NOMO-1 treated with DMSO at 0.1 percent for 48 hours (cell line): ENCODE results near the gene PHOSPHO2.

Source experiments
- DNase-seq: peaks from one replicate; lab custom pipeline; 2025; ENCODE audit not compliant: unreplicated experiment; lab: John Stamatoyannopoulos, UW

Gene PHOSPHO2

DNA sequence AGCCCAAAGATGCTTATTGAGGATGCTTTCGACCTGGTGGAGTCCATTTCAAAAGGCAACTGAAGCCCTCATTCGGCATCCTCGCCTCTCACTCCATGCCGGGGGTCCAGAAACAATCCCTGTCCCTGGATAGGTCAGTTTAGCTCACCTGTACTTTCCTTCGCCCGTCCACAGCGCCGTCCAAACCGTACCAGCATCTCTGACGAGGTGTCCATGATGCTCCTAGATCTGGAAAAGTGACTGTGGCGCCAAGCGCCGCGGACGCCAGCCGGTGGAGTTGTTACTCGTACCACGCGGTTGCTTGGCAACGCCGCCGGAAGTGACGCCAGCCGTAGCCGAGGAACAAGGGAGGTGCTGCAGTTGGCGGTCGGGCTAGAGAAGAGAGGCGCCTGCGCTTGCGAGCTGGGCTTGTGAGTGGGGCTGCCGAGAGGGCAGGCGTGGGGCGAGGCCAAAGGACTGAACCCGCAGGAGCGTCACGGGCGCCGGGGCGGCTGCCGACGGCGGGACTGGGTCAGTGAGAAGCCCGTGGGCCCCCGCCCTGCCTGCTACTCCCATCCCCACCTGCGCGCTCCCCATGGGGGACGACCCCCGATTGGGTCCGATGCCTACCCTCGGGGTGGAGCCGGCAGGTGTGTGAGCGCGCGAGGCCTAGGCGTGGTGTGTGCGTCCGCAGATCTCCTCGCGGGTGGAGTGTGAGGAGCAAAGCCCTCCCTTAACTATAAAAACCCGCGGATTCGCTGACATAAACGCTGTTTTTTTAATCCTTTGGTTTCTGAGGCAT is at the start of gene PHOSPHO2, which contains the start of gene CFAP210:
Gene PHOSPHO2 (plus strand): TSS at position 357 of the 781 bp plus-strand sequence. CDS start 6,503 bp downstream, outside the sequence.
Gene CFAP210 (minus strand): TSS at position 293 of the 781 bp plus-strand sequence. CDS start 78 bp downstream, at position 215.
- DNase-seq = peak; percentile 95

DNA sequence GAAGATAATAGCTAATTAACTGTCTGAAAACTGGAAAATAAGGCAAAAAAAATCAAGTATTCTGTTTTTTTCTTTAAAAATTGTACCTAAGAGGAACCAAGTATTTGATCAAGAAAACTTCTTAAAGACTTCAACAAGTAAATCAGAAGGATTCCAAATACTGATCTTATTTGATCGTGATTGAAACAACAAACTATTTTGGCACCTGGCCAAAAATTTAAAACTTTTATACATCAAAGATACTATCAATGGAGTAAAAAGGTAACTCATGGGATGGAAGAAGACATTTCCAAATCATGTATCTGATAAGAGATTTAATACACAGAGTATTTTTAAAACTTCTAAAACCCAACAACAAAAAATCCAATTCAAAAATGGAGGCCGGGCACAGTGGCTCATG is 46.8 kb upstream of the PHOSPHO2 start:
- no peak for DNase-seq

GRCh38 chr2:169649278-169649677 is 45.0 kb upstream of the PHOSPHO2 start:
- DNase-seq = no peak

DNA sequence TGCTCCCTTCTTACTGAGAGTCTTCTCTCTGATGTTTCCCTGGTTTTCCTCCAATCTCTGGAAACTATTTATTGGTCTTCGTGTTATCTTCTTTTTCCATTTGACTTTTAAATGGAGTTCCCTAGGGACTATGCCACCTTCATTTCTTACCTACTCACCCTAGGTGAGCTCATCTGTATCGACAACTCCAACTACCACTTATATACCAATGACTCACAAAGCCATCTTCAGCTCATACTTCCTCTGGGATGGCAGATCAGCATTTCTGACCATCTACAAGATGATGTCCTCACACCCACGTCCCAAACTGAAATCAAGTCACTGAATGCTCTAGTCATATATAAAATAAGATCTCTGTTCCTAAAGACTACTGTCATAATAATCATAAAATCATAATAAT is 40.6 kb upstream of the PHOSPHO2 start:
- DNase-seq = no peak

DNA sequence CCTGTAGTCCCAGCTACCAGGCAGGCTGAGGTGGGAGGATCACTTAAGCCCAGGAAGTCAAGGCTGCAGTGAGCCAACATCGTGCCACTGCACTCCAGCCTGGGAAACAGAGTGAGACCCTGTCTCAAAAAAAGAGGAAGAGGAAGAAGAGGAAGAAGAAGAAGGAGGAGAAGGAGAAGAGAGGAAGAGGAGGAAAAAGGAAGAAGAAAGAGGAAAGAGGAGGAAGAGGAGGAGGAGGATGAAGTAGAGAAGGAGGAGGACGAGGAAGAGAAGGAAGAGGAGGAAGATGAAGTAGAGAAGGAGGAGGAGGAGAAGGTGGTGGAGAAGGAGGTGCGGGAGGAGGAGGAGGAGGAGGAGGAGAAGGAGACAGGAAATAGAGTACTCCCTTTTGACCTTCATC is 38.1 kb upstream of the PHOSPHO2 start:
- no peak for DNase-seq

- no peak for DNase-seq
Observed at GRCh38 chr2:169658877-169659276, 35.4 kb upstream of the PHOSPHO2 start.

- peak; percentile 74 for DNase-seq
Observed at GRCh38 chr2:169659320-169659719, 34.9 kb upstream of the PHOSPHO2 start.

- no peak for DNase-seq
Observed at GRCh38 chr2:169661265-169661664, 33.0 kb upstream of the PHOSPHO2 start.

DNA sequence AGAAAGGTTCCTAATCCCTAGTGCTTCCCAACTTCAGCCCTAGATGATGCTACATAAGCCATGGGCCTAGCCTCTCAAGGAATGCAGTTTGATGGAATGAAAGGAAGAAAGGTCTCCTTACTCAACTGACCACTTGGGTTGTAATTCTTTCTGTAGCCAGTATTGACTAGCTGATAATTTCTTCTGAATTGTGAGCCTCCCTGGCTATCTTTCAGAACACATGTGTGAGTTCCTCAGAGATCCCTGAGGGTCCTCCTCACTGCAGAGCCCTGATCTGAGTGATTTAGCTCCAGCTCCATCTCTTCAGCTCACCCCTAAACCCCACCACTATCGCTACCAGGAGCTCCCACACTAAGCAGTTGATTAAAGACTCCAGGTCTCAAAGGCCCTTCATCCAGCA is 31.5 kb upstream of the PHOSPHO2 start:
- no peak for DNase-seq

GRCh38 chr2:169663247-169663646 is 31.0 kb upstream of the PHOSPHO2 start:
- no peak for DNase-seq

DNA sequence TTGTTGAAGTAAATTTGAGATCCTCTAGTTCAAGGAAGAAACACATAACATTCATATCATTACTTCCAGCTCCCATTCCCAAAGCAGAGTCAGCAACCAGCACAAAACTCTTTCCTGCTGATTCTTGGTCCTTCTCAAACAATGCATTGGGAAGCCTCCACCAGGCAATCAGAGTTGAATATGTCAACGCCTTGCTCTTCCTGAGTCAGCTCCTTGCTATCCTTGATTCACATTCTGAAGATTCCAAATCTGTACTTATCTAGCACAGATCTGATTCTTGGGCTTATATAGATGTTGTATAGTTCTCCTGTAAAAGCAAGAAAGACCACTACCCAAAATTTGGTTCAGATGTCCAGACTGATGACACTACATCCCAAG is 29.7 kb upstream of the PHOSPHO2 start:
- DNase-seq = no peak

GRCh38 chr2:169664978-169665930 is 29.0 kb upstream of the PHOSPHO2 start:
- DNase-seq = no peak

- no peak for DNase-seq
Observed at GRCh38 chr2:169667583-169667982, 26.7 kb upstream of the PHOSPHO2 start.

GRCh38 chr2:169670215-169670651 is 24.0 kb upstream of the PHOSPHO2 start:
- DNase-seq = no peak

GRCh38 chr2:169670937-169671336 is 23.3 kb upstream of the PHOSPHO2 start:
- DNase-seq = no peak

GRCh38 chr2:169672406-169672805 is 21.9 kb upstream of the PHOSPHO2 start:
- no peak for DNase-seq

DNA sequence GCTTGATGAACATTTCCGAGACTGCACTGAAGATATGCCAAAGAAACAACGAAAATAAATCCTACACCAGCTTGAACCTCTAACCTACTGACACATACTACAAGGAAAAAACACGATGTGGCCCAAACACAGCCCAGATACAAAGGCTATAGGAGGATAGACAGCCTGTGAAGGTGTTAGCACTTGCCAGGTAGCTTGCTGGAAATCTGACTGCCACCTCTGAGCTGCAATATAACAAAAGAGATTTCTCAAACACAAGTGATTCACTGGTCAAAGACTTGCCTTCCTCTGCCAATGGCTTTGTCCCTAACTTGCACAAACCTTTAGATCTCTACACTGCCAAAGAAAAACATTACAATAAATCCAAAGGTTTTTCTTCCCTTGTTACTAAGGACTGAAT is 21.2 kb upstream of the PHOSPHO2 start:
- no peak for DNase-seq

- DNase-seq = no peak
Observed at GRCh38 chr2:169673921-169674320, 20.3 kb upstream of the PHOSPHO2 start.

GRCh38 chr2:169676357-169676756 is 17.9 kb upstream of the PHOSPHO2 start:
- DNase-seq = no peak

DNA sequence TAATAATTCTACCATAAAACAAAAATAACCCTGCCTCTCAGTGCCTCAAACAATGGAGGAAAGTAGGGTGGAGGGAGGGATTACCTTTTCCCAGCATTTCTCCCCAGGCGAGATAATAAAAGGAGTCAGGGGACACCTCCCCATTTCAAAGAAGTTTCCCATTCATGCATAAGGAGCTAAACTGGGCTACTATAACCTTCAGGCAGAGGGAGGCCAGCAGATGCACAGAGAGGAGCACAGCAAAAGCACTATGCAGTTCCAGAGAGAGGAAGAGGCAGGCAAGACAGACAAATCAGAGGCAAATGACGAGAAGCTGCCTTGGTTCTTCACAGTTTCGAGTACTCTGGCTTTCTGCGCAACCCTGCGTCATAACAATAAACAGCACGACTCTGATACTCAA is 17.4 kb upstream of the PHOSPHO2 start:
- no peak for DNase-seq

DNA sequence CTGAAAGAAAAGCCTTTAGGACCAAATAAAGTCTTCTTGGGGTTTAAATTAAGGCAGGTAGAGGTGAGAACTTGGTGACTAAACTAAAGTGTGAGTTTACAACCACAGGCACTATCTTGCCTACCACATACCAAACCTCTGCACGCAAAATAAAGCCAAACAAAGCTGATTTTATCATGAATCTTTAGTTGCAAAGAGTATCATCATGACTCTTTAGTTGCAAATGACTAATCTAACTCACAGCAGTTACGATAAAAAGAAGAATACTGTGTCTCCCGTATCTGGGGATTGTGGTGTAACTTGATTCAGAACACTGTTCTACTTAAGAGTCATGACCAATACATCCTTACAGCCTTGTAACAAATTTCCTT is 11.2 kb upstream of the PHOSPHO2 start:
- DNase-seq = no peak
